H9 (cell line): ENCODE data around the gene NRG2. TPM values are rescaled to one million over a fixed set of nuclear protein-coding genes. Genes with fewer than 3 reads are reported as not detected.

Experiments
- DNase-seq: peaks from one replicate; pipeline ENCODE4 v3.0.0-alpha.2; 2017
- H2AFZ ChIP-seq: one replicate; pipeline ENCODE4 v1.6.1; 2013; ENCODE audit warnings: mild to moderate bottlenecking, low read length, control low read depth, moderate library complexity
- H2AK5ac ChIP-seq: 2 replicates; pipeline ENCODE4 v1.6.1; 2013; ENCODE audit warnings: low read length, control low read depth, mixed read lengths; ENCODE audit not compliant: insufficient read length
- H2BK120ac ChIP-seq: one replicate; pipeline ENCODE4 v1.6.1; 2013; ENCODE audit warnings: low read depth, mild to moderate bottlenecking, low read length, control low read depth, inconsistent platforms; ENCODE audit not compliant: poor library complexity, severe bottlenecking
- H2BK12ac ChIP-seq: 2 replicates; pipeline ENCODE4 v1.6.1; 2013; ENCODE audit warnings: low read length, control low read depth, mixed read lengths, low read depth; ENCODE audit not compliant: insufficient read length
- H2BK15ac ChIP-seq: 2 replicates; pipeline ENCODE4 v1.6.1; 2013; ENCODE audit warnings: low read depth, low read length, control low read depth
- H2BK20ac ChIP-seq: one replicate; pipeline ENCODE4 v1.6.1; 2013; ENCODE audit warnings: low read depth, mild to moderate bottlenecking, low read length, control low read depth, inconsistent platforms; ENCODE audit not compliant: poor library complexity, severe bottlenecking
- H2BK5ac ChIP-seq: 2 replicates; pipeline ENCODE4 v1.6.1; 2013; ENCODE audit warnings: low read length, control low read depth, mixed read lengths; ENCODE audit not compliant: insufficient read length
- H3K14ac ChIP-seq: 2 replicates; pipeline ENCODE4 v1.6.1; 2013; ENCODE audit warnings: low read length, control low read depth; ENCODE audit not compliant: insufficient read depth
- H3K18ac ChIP-seq: 2 replicates; pipeline ENCODE4 v1.6.1; 2013; ENCODE audit warnings: low read depth, mild to moderate bottlenecking, mixed read lengths, low read length, control low read depth; ENCODE audit not compliant: insufficient read length
- H3K23ac ChIP-seq: 2 replicates; pipeline ENCODE4 v1.6.1; 2013; ENCODE audit warnings: low read length, control low read depth, mixed read lengths, low read depth; ENCODE audit not compliant: insufficient read length
- H3K23me2 ChIP-seq: 2 replicates; pipeline ENCODE4 v1.6.1; 2013; ENCODE audit warnings: low read depth, mild to moderate bottlenecking, mixed read lengths, low read length, control low read depth; ENCODE audit not compliant: insufficient read length, poor library complexity, severe bottlenecking
- H3K27ac ChIP-seq: 2 replicates; pipeline ENCODE4 v1.5.1; 2013; ENCODE audit warnings: low read length, control low read depth, mixed read lengths, low read depth; ENCODE audit not compliant: insufficient read length
- H3K27me3 ChIP-seq: 2 replicates; pipeline ENCODE4 v1.6.1; 2013; ENCODE audit warnings: low read length, control low read depth, inconsistent platforms; ENCODE audit not compliant: insufficient read depth
- H3K4ac ChIP-seq: 2 replicates; pipeline ENCODE4 v1.6.1; 2013; ENCODE audit warnings: low read depth, mild to moderate bottlenecking, control low read depth, inconsistent platforms, low read length, moderate library complexity
- H3K4me1 ChIP-seq: 2 replicates; pipeline ENCODE4 v1.6.1; 2013; ENCODE audit warnings: low read length, control low read depth, inconsistent platforms; ENCODE audit not compliant: insufficient read depth
- H3K4me2 ChIP-seq: 2 replicates; pipeline ENCODE4 v1.6.1; 2013; ENCODE audit warnings: low read length, control low read depth, mixed read lengths; ENCODE audit not compliant: insufficient read length, insufficient read depth
- H3K56ac ChIP-seq: 2 replicates; pipeline ENCODE4 v1.6.1; 2013; ENCODE audit warnings: low read depth, mild to moderate bottlenecking, mixed read lengths, low read length, control low read depth; ENCODE audit not compliant: insufficient read length
- H3K79me1 ChIP-seq: 2 replicates; pipeline ENCODE4 v1.6.1; 2013; ENCODE audit warnings: low read depth, mild to moderate bottlenecking, moderate library complexity, low read length, control low read depth, inconsistent platforms; ENCODE audit not compliant: insufficient read depth, poor library complexity, severe bottlenecking
- H3K79me2 ChIP-seq: 2 replicates; pipeline ENCODE4 v1.6.1; 2013; ENCODE audit warnings: low read length, control low read depth, inconsistent platforms; ENCODE audit not compliant: insufficient read depth
- H3K9ac ChIP-seq: 2 replicates; pipeline ENCODE4 v1.6.1; 2013; ENCODE audit warnings: low read length, control low read depth, mixed read lengths; ENCODE audit not compliant: insufficient read length; ENCODE audit errors: extremely low read depth
- H3K9me3 ChIP-seq: one replicate; pipeline ENCODE4 v1.6.1; 2013; ENCODE audit warnings: low read depth, low read length, inconsistent platforms; ENCODE audit not compliant: control insufficient read depth
- H3T11ph ChIP-seq: one replicate; pipeline ENCODE4 v1.6.1; 2013; ENCODE audit warnings: mild to moderate bottlenecking, low read length, control low read depth, inconsistent platforms
- H4K20me1 ChIP-seq: one replicate; pipeline ENCODE4 v1.6.1; 2013; ENCODE audit not compliant: control insufficient read depth, insufficient read length, insufficient read depth
- H4K5ac ChIP-seq: 2 replicates; pipeline ENCODE4 v1.6.1; 2013; ENCODE audit warnings: low read depth, mild to moderate bottlenecking, mixed read lengths, low read length, control low read depth; ENCODE audit not compliant: insufficient read length
- H4K8ac ChIP-seq: replicated peaks from 2 replicates; pipeline ENCODE4 v1.6.1; 2013; ENCODE audit warnings: low read length, control low read depth, mixed read lengths, low read depth; ENCODE audit not compliant: insufficient read length
- H4K91ac ChIP-seq: 2 replicates; pipeline ENCODE4 v1.6.1; 2013; ENCODE audit warnings: low read depth, mild to moderate bottlenecking, moderate library complexity, mixed read lengths, low read length, control low read depth; ENCODE audit not compliant: insufficient read length
- H3K27ac Mint-ChIP-seq, 3 experiments: 2 replicates in 2 of 3; 3 replicates in 1 of 3; pipeline ENCODE4 v1.8.0; 2020 to 2021; ENCODE audit warnings: mixed read lengths in 3 of 3, mild to moderate bottlenecking in 1 of 3, moderate library complexity in 1 of 3
- H3K27me3 Mint-ChIP-seq: 2 replicates; pipeline ENCODE4 v1.8.0; 2021; ENCODE audit warnings: low read depth, mild to moderate bottlenecking, moderate library complexity, mixed read lengths
- H3K36me3 Mint-ChIP-seq, 3 experiments: 2 replicates in 2 of 3; 3 replicates in 1 of 3; pipeline ENCODE4 v1.8.0; 2020 to 2021; ENCODE audit warnings: low read depth in 3 of 3, mixed read lengths in 3 of 3; ENCODE audit not compliant: insufficient read depth in 1 of 3
- H3K4me1 Mint-ChIP-seq, 2 experiments: 2 replicates each; pipeline ENCODE4 v1.8.0; 2020; ENCODE audit warnings: mixed read lengths in 2 of 2
- H3K4me3 Mint-ChIP-seq, 2 experiments: 2 replicates in 1 of 2; 3 replicates in 1 of 2; pipeline ENCODE4 v1.8.0; 2020 to 2021; ENCODE audit warnings: mild to moderate bottlenecking in 2 of 2, mixed read lengths in 2 of 2, moderate library complexity in 1 of 2
- H3K9me3 Mint-ChIP-seq, 2 experiments: 2 replicates in 1 of 2; 3 replicates in 1 of 2; pipeline ENCODE4 v1.8.0; 2020; ENCODE audit warnings: mild to moderate bottlenecking in 2 of 2, mixed read lengths in 2 of 2, moderate library complexity in 1 of 2
- WGBS: extraction: QIAGEN DNeasy Blood & Tissue Kit; methylation state at CpG from one replicate; pipeline ENCODE4 v1.1.7; 2013; ENCODE audit warnings: missing lambda C conversion rate, low lambda C conversion rate, mixed read lengths; ENCODE audit not compliant: insufficient read length; ENCODE audit errors: extremely low coverage; 5-methylcytosine and 5-hydroxymethylcytosine counted together
- total RNA-seq: library from RNA; stranded (reverse); gene quantifications from 2 replicates; pipeline ENCODE4 v1.2.1, GENCODE V29; 2021
- TF ChIP-seq, protein P1 (sequence below): fragments of 200-600 bp; sonication (generic); conservative IDR thresholded peaks from 3 replicates; pipeline ENCODE4 v1.8.0; 2021; ENCODE audit warnings: antibody characterized with exemption, mild to moderate bottlenecking

The NRG2 gene
- total RNA-seq, 1 experiment from 2014 or later: not detected

DNA sequence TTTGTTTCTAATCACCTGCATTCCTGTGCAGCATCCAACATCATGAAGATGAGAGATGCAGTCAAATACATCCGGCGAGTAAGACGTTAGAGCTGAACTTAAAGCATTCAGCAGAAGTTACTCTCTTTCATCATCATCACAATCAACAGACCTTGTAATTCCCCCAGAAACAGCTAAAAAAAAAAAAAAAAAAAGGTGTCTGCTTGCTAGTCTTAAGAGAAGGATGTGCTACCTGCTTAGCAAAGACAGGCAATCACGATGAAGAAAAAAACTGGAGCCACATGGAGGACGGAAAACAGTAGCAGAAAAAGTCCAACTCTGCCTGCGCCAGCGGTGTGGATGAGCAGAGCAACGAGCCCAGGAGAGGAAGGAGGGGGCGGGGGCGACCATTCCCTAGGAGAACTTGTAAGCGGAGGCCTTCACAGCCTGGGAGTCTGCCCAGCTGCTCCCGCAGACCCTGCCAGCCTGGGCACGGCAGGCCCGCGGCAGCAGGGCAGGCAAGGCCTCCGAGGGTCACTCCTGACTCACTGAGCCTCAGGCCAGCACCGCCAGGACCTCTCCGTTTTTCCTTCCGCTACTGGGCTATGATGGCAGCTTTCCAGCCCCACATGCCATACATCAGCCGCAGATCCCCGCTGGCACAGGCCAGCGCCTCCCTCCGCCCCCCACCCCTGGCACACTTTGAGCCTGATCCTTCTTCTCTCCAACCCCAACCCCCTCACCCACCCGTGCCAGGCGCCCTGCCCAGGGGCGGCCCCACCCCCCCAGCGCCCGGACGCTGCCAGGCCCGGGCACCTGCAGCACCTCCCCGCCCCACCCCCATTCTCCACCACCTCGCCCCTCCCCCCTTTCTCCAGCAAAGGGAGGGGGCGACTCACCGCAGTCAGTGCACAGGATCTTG lies 1.4 kb downstream of the NRG2 start:
- no peaks in the 10 kb centered on the region for H4K20me1 ChIP-seq
- peak overlapping the region; percentile 42 for H3K4me2 ChIP-seq
- peaks cover 0 to 2% (median 0%) of the 10 kb centered on the region in 3 experiments; a peak in 1 of 7 replicates for H3K36me3 Mint-ChIP-seq
- H3K56ac ChIP-seq: no peak overlapping the region
- H3K27me3 Mint-ChIP-seq: peaks cover 95% of the 10 kb centered on the region
- H2AK5ac ChIP-seq: no peak overlapping the region
- peaks cover 13% of the 10 kb centered on the region for H3K23me2 ChIP-seq
- H2BK5ac ChIP-seq: no peak overlapping the region
- no peak overlapping the region for H3K18ac ChIP-seq
- no peak overlapping the region for H3K14ac ChIP-seq
- H3K4ac ChIP-seq: no peak overlapping the region
- no peak overlapping the region for H2BK15ac ChIP-seq
- no peak overlapping the region for H4K91ac ChIP-seq
- H3K27me3 ChIP-seq: peaks cover 29% of the 10 kb centered on the region; the same call in 1 of the 2 replicates
- no peak overlapping the region for H3K9ac ChIP-seq
- H3K79me2 ChIP-seq: no peaks in the 10 kb centered on the region
- H2BK12ac ChIP-seq: no peak overlapping the region
- H2BK120ac ChIP-seq: no peak overlapping the region
- TF ChIP-seq, protein P1, sequence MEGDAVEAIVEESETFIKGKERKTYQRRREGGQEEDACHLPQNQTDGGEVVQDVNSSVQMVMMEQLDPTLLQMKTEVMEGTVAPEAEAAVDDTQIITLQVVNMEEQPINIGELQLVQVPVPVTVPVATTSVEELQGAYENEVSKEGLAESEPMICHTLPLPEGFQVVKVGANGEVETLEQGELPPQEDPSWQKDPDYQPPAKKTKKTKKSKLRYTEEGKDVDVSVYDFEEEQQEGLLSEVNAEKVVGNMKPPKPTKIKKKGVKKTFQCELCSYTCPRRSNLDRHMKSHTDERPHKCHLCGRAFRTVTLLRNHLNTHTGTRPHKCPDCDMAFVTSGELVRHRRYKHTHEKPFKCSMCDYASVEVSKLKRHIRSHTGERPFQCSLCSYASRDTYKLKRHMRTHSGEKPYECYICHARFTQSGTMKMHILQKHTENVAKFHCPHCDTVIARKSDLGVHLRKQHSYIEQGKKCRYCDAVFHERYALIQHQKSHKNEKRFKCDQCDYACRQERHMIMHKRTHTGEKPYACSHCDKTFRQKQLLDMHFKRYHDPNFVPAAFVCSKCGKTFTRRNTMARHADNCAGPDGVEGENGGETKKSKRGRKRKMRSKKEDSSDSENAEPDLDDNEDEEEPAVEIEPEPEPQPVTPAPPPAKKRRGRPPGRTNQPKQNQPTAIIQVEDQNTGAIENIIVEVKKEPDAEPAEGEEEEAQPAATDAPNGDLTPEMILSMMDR: no peak
- H3K79me1 ChIP-seq: no peaks in the 10 kb centered on the region
- WGBS: no CpG with 5 or more reads among the region's 34 CpGs
- H3K4me3 Mint-ChIP-seq: peak overlapping the region; percentile 65 to 83
- H3K4me1 Mint-ChIP-seq: peaks cover 15 to 25% of the 10 kb centered on the region in 2 experiments
- no peak overlapping the region for H2AFZ ChIP-seq
- no peak overlapping the region for H3K23ac ChIP-seq
- no peaks in the 10 kb centered on the region for H3K9me3 ChIP-seq
- peaks cover 0 to 4% of the 10 kb centered on the region in 2 experiments; a peak in 2 of 5 replicates for H3K9me3 Mint-ChIP-seq
- H4K8ac ChIP-seq: no peak overlapping the region
- H3T11ph ChIP-seq: no peak overlapping the region
- H2BK20ac ChIP-seq: no peak overlapping the region
- DNase-seq: peak; percentile 55
- no peak overlapping the region for H4K5ac ChIP-seq
- no peak overlapping the region for H3K27ac ChIP-seq
- H3K27ac Mint-ChIP-seq: no peak overlapping the region
- H3K4me1 ChIP-seq: no peaks in the 10 kb centered on the region
